GM19438 (cell line): ENCODE results near the gene RPL18.
A peak's percentile ranks its signal among the peaks of the same experiment; 100 is the strongest.
"Not testable (repeated sequence)": the region's sequence is repeated elsewhere in the genome, so short reads cannot be mapped to it uniquely, and the experiment has no call there.

Experiments used
- ATAC-seq: cut with Tn5 transposase; IDR thresholded peaks from one replicate; pipeline ENCODE4 v1.9.1; 2021; ENCODE audit warnings: low read depth; ENCODE audit not compliant: unreplicated experiment

The RPL18 gene

GRCh38 chr19:48595171-48595570, 23.8 kb downstream of the RPL18 start:
- no peak for ATAC-seq

GRCh38 chr19:48591021-48591420, 28.0 kb downstream of the RPL18 start:
- ATAC-seq: no peak

- ATAC-seq: peak; percentile 75
Observed at GRCh38 chr19:48588670-48589401, 30.1 kb downstream of the RPL18 start.

GRCh38 chr19:48587387-48587786, 31.6 kb downstream of the RPL18 start:
- ATAC-seq: no peak

- ATAC-seq: no peak
Observed at GRCh38 chr19:48582168-48582567, 36.8 kb downstream of the RPL18 start.

GRCh38 chr19:48578891-48579290, 40.1 kb downstream of the RPL18 start:
- no peak for ATAC-seq

GRCh38 chr19:48577908-48578307, 41.1 kb downstream of the RPL18 start:
- ATAC-seq: not testable (repeated sequence)

GRCh38 chr19:48575931-48576622, 42.9 kb downstream of the RPL18 start:
- ATAC-seq: no peak

- no peak for ATAC-seq
Observed at GRCh38 chr19:48573163-48573505, 45.8 kb downstream of the RPL18 start.

- no peak for ATAC-seq
Observed at GRCh38 chr19:48571378-48572162, 47.4 kb downstream of the RPL18 start.

GRCh38 chr19:48569814-48570213, 49.2 kb downstream of the RPL18 start:
- ATAC-seq: no peak

GRCh38 chr19:48568345-48568886, 50.6 kb downstream of the RPL18 start:
- ATAC-seq: no peak
